ENCODE measurements around the gene ZNF496. TPM values are rescaled to one million over a fixed set of nuclear protein-coding genes. Genes with fewer than 3 reads are reported as not detected.

ZNF496 gene
- polyA plus RNA-seq, 3 donors = 1.6 to 7.7 (median 2.4) TPM

GRCh38 chr1:247367786-247368422 is 36.2 kb upstream of the ZNF496 start:
- peaks cover 22 to 25% of the 10 kb centered on the region in 2 donors for H3K9me3 ChIP-seq (replicated peaks in 1 of 2; ENCODE audit: control insufficient read depth in 1 of 2, insufficient read depth in 1 of 2, low read length in 2 of 2)
- no peak overlapping the region for H3K4me2 ChIP-seq (replicated peaks; ENCODE audit: extremely low read depth, low read length, poor library complexity, severe bottlenecking)

More at GRCh38 chr1:247367786-247368422, 36.2 kb upstream of the ZNF496 start:
- no peak overlapping the region for H3K9ac ChIP-seq (ENCODE audit: insufficient read depth, low read length, poor library complexity, severe bottlenecking)
- H2AFZ ChIP-seq (ENCODE audit: insufficient read depth, low read depth, low read length, poor library complexity, severe bottlenecking) = no peak overlapping the region
- peaks cover 4% of the 10 kb centered on the region for H3K4me1 Mint-ChIP-seq
- no peak overlapping the region for H3K4me3 Mint-ChIP-seq
- intact Hi-C loops (cut with micrococcal nuclease) = no loop called here
- no peaks in the 10 kb centered on the region for H3K27me3 ChIP-seq (ENCODE audit: control insufficient read depth in 2 of 2, insufficient read depth in 2 of 2, low read length in 2 of 2)
- H3K27ac ChIP-seq (ENCODE audit: low read depth in 1 of 2, low read length in 2 of 2) = no peak overlapping the region
- H3K27ac Mint-ChIP-seq = peak overlapping the region in 1 of 7 donors; percentile 18
- peaks cover 0 to 2% of the 10 kb centered on the region in 2 donors for H3K4me1 ChIP-seq (ENCODE audit: control insufficient read depth in 1 of 2, insufficient read depth in 2 of 2, low read length in 2 of 2)
- WGBS (ENCODE audit: insufficient coverage) = 100% methylated on average over 1 of the region's 6 CpGs
- H3K36me3 Mint-ChIP-seq = peaks cover 0 to 3% of the 10 kb centered on the region in 2 donors
- H4K20me1 ChIP-seq (ENCODE audit: insufficient read depth, low read length) = no peaks in the 10 kb centered on the region
- H3K9me3 Mint-ChIP-seq = peaks cover 21 to 30% (median 25%) of the 10 kb centered on the region in 7 donors
- no peak overlapping the region for H3K4me3 ChIP-seq (replicated peaks in 1 of 3; ENCODE audit: low read depth in 2 of 3, low read length in 3 of 3)
- H3K79me2 ChIP-seq (ENCODE audit: insufficient read depth, low read length) = no peaks in the 10 kb centered on the region
- peaks cover 6 to 8% (median 7%) of the 10 kb centered on the region in 3 donors for H3K27me3 Mint-ChIP-seq (ENCODE audit: low read depth in 3 of 3)
- no peaks in the 10 kb centered on the region for H3K36me3 ChIP-seq (replicated peaks in 1 of 2; ENCODE audit: control insufficient read depth in 1 of 2, insufficient read depth in 2 of 2, low read length in 2 of 2)
- no peak for DNase-seq
- TF ChIP-seq CTCF (IDR thresholded peaks at IDR 0.05) = no peak

All from CD14-positive monocyte (primary cell).